GM18858 (cell line): ENCODE measurements around the gene FOXP4.

Experiments
- ATAC-seq: cut with Tn5 transposase; IDR thresholded peaks from one replicate; pipeline ENCODE4 v1.9.1; 2021; ENCODE audit not compliant: unreplicated experiment

FOXP4 gene

DNA sequence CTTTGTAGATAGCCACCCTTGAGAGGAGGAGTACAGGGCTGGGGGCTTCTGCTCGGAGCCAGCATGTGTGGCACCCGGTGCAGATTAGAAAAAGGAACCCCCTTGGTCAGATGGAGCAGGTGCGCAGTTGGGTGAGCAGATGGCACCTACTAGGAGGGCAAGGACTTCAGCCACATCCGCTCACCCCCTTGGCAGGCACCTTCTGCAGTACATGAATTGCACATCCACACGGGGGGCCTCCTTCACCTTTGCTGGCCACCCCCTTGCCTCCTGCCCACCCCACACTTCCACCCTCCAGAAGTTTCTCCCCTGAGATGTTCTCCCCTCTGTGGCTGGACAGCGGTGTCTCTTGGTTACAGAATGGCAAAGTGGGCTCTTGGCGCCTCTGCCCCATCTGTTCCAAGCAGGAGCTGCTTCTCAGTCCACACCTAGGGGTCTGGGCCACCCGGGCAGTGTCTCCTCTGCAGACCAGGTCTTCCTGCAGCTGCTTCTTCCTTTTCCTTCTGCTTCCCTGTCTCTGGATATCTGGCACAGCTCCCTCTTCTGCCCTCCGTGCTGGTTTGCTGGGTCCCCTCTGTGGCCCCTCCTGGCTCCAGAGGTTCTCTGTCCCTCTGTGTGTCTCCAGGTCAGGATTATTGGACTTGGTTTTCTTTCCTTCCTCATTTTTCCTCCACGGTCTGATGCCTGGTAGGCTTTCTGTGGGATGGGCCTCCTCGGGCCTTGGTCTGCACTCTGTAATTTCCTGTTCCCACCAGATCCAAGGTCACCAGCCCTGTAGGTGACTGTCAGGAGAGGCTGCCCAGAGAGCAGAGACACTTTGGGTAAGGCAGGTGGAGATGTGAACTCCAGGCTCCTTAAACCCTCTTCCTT lies 96.1 kb downstream of the FOXP4 start:
- no peak for ATAC-seq

DNA sequence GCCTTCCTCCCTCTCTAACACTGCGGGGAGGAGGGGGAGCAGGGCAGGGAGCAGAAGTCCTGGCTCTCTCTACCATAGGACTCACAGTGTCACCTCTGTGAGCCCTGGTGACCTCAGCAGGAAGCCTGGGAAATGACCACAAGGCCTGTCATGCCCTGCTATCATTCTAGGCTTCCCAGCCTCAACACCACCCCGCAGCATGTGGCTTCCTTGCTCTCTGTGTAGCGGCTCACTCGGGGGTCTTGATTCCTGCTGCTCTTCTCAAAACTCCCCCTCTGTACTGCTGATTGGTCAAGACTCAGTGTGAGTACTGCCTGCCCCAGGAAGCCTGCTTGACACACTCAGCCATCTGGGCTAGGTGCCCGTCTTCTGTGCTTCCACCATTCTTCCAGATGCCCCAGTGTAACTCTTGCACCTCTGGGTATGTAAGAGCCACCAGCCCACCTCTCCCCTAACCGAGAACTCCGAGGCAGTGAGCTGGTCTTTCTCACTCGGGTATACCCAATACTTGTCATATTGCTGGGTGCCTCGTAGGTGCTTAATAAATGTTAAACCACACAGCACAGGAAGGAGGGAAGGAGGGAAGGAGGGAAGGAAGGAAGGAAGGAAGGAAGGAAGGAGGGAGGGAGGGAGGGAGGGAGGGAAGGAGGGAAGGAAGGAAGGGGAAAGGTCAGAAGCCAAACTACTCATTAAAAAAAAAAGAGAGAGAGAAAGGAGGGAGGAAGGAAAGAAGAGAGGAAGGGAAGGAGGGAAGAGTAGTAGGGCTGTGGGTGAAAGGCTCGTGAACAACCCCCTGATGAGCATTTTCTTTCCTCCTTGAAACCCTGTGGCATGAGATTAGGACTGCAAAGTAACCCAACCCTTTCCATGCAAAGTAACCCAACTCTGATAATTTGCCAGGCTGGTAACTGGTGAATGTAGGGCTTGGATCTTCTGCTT lies 97.0 kb downstream of the FOXP4 start:
- no peak for ATAC-seq

DNA sequence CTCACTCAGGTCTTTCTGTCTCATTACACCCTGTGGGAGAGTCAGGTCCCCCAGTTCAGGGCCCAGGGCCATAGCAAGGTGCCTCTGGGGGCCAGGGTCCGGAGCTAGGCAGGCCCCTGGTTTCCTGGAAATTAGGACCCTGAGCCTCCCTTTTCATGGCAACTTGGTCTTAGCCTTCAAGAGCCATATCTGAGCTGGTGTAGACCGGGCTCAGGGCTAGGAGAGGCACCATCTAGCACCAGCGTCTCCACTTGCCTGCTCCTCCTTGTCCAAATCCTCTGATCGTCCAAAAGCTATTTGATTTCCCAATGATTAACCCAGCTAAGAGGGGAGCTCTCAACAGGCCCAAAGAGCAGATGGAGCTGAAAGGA lies 97.7 kb downstream of the FOXP4 start:
- ATAC-seq = no peak

DNA sequence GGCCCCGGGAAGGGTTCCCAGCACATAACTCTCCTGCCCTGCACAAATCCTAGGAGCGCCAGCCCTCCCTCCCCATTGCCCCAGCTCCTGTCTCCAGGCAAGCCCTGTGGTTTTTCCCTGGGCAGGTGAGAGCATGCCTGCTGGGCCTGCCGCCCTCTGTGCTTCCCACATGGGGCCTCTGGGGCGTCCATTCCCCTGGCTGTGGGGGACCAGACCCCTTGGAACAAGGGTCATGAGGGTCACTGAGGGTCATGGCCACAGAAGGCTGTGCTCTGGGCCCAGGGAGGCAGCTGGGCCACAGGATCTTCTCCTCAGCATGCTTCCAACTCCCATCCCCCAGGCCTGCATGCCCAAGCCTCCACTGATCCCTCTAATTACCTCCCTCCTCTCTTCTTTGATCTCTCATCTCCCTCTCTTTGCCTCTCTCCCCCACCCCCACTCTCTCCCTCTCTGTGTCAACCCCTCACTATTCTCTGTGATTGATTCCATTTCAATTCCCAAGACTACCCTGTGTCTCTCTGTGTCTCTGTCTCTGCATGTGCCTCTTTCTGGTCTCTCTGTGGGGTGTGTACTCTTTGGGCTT lies 98.2 kb downstream of the FOXP4 start:
- no peak for ATAC-seq

DNA sequence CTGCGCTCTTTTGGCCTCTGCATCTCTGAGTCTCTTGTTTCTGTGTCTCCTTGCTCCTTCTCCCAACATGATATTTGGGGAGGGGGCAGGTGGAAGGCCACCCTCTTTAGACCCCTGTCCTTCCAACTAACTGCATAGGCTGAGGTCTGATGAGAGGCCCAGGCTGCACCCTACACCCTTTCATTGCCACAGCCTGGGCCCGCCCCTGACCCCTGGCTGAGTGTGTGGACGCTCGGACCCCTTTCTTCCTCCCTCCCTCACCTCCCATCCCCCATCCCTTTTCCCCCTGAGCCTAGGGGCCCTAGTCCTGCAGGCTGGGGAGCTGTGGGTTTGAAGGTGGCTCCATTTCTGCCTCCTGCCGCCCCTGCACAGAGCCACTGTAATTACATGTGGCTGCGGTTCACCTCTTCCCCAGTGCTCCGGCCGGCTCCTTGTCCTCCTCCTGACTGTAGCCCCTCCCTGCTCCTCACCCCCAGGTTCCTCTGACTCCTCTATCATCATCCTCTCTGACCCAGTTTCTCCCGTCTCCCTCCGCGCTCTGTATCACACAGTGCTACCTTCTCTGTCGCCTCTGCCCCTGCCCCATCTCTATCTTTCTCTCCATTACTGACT lies 98.9 kb downstream of the FOXP4 start:
- no peak for ATAC-seq

DNA sequence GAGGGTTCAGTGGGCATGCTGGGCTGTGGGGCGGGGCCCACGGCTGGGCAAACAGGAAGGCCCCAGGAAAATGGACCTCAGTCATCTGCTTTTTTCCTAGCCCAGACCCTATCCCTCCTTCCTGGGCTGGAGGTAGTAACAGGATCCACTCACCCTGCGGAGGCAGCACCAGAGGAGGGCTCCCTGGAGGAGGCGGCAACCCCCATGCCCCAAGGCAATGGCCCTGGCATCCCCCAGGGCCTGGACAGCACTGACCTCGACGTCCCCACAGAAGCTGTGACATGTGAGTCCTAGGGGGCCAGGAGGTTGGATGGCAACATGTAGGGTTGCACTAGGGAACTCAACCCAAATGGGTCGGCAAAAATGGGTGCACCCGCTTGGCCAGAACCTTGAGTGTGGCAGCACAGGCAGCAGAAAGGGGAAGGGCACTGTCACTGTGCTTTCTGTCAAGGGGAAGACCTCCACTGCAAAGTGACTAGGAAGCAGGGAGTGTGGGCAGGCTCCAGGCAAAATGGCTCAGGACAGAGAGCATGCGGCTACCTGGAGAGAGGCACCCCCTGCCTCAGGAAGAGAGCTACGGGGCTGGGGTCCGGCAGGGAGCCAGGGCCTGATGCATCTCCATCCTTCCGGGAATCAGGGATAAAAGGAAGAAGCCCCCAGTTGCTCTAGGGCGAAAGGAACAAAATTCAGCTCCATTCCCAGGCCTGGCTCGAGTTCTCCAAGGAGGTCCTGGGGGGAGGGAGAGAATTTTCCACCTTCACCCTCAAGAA lies 100.0 kb downstream of the FOXP4 start:
- ATAC-seq = no peak

DNA sequence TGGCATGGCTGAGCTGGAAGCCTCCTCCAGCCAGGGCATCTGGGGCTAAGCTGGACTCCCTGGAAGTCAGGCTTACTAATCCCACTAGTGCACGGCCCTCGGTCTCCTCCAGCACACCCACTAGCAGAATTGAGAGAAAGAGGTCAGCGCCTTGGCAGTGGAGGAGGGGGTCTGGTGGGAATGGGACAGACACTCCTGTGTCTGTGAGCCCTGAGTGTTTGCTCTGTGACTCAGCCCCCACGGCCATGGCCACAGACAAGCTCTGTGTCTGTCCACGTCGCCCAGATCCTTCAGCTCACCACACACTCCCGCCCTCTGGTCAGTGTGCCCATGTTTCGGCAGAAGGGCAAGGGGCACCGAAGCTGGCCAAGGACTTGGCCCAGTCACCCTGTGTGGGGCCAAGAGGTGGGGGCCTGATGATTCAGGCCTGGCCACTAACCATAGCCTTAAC lies 100.9 kb downstream of the FOXP4 start:
- ATAC-seq = no peak

DNA sequence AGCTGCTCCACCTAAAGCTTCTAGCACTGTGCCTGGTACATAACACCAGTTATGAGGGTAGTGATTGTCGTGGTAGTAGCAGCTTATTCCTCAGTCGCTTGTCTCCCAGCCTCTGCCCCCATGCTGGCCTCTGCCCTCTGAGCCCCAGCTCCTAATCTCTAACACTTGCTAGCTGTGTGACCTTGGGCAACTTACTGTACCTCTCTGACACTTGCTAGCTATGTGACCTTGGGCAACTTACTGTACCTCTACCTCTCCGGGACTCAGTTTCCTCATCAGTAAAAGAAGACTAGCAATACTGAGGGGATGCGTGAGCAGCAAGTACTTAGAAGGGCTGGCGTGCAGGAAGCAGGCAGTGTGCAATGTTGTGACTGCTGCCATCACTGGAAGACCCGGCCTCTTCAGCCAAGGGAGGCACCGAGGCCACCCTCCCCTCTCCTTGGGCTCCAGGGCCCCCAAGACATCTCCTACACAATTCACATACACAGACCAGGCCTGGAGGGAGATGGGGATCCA lies 101.9 kb downstream of the FOXP4 start:
- ATAC-seq = no peak

DNA sequence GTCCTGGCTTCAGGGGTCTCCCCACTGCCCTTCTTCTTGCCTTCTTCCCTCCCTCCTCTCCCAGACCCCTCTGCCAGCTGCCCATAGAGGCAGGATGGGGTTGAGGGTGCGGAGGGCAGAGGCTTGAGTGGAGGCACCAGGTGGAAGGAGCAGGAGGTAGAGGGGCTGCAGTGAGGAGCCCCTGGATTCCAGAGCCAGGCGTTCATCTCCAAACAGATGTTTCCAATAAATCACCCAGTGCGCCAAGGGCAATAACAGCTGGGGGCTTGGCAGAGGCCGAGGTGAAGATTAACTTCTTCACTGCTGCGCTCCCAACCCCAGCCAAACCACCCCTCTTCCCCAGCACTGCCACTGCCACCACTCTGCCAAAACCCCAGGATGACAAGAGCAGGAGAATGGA lies 102.7 kb downstream of the FOXP4 start:
- ATAC-seq = no peak

DNA sequence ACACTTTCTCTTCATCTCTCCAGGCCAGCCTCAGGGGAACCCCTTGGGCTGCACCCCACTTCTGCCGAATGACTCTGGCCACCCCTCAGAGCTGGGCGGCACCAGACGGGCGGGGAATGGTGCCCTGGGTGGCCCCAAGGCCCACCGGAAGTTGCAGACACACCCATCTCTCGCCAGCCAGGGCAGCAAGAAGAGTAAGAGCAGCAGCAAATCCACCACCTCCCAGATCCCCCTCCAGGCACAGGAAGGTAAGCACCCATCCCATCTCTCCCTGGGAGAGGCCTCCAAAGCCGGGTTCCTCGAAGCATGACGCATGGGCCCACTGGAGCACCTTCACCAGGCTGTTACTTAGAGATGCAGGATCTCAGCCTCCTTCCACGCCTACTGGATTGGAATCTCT lies 103.4 kb downstream of the FOXP4 start:
- no peak for ATAC-seq

DNA sequence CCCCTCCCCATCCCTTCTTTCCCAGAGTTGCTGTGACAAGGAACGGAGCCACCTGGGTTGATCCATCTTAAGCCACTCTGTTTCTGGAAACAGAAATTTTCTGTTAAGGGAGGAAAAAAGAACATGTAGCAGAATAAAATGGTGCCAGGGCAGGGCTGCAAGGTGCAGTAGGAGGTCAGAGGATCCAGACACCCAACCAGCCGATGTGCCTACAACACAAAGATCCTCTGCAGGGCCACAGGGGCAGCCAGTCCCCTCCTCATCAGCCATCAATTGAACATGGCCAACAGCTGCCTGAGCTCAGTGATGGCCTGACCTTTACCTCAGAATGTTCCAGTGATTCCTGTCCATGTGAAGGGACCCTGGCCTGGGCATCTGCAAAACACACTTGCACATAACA lies 103.9 kb downstream of the FOXP4 start:
- no peak for ATAC-seq

DNA sequence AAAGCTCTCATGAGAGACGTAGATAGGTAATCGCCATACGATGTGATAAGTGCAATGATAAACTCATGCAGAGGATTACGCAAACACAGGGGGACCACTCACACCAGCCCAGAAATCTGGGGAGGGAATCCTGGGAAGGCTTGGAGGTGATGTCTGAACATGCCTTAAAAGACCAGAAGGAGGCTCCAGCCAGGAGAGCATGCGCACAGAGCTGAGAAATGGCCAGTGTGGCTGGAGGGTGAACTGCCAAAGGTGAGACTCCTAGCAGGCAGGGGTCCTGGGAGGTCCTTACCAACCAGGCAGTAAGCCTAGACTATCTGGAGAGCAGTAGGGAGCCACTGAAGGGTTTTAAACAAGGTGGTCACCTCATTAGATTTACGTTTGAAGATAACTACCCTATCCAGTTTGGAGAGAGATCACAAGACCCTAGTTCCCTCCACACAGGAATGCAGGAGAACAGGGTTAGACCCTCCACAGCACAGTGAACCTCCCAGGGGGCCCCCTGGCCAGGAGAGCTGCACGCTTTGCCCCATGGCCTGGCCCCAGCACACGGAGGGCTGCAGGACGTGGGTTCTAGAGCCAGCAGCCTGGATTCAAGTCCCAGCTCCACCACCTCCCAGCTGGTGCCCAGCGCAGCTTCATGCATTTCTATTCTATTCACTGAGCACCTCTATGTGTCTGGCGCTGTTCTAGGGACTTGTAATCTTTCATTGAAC lies 105.2 kb downstream of the FOXP4 start:
- no peak for ATAC-seq
